AG09309 (cell line): ENCODE data around the gene CIZ1.

Experiments
- DNase-seq: peaks from one replicate; pipeline ENCODE4 v3.0.0-alpha.2; 2010; ENCODE audit warnings: low read depth
- H3K4me3 ChIP-seq: 2 replicates; pipeline ENCODE4 v1.5.1; 2011; ENCODE audit warnings: mild to moderate bottlenecking, low read depth, low read length, moderate library complexity; ENCODE audit not compliant: control insufficient read depth
- TF ChIP-seq, protein P1 (sequence below): IDR thresholded peaks from 2 replicates; pipeline ENCODE4 v1.5.1; 2011; ENCODE audit warnings: mild to moderate bottlenecking, low read depth, low read length, inconsistent platforms; ENCODE audit not compliant: insufficient read depth, control insufficient read depth; ENCODE audit errors: missing control alignments

The CIZ1 gene

DNA sequence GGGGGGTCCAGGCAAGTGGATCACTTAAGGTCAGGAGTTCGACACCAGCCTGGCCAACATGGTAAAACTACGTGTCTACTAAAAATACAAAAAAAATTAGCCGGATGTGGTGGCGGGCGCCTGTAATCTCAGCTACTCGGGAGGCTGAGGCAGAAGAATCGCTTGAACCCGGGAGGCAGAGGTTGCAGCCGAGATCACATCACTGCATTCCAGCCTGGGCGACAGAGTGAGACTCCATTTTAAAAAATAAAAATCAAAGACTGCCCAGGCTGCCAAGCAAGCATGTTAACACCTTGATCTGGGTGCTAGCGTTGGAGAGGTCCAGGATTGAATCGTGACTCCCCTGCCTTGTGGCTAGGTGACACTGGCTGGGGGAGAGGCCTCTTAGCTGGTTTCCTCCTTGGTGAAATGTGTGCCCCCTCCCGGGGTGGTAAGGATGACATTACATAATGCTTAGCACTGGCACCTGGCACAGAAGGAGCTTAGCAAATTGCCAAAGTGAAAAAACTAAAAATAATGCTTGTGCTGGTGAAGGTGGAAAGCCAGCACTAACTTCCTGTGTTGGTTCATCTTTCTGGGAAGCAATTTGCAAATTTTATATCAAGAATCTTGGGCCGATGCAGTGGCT is 2.2 kb upstream of the CIZ1 start:
- no peak for DNase-seq
- no peak overlapping the region for H3K4me3 ChIP-seq
- TF ChIP-seq, protein P1, sequence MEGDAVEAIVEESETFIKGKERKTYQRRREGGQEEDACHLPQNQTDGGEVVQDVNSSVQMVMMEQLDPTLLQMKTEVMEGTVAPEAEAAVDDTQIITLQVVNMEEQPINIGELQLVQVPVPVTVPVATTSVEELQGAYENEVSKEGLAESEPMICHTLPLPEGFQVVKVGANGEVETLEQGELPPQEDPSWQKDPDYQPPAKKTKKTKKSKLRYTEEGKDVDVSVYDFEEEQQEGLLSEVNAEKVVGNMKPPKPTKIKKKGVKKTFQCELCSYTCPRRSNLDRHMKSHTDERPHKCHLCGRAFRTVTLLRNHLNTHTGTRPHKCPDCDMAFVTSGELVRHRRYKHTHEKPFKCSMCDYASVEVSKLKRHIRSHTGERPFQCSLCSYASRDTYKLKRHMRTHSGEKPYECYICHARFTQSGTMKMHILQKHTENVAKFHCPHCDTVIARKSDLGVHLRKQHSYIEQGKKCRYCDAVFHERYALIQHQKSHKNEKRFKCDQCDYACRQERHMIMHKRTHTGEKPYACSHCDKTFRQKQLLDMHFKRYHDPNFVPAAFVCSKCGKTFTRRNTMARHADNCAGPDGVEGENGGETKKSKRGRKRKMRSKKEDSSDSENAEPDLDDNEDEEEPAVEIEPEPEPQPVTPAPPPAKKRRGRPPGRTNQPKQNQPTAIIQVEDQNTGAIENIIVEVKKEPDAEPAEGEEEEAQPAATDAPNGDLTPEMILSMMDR, result no peak

DNA sequence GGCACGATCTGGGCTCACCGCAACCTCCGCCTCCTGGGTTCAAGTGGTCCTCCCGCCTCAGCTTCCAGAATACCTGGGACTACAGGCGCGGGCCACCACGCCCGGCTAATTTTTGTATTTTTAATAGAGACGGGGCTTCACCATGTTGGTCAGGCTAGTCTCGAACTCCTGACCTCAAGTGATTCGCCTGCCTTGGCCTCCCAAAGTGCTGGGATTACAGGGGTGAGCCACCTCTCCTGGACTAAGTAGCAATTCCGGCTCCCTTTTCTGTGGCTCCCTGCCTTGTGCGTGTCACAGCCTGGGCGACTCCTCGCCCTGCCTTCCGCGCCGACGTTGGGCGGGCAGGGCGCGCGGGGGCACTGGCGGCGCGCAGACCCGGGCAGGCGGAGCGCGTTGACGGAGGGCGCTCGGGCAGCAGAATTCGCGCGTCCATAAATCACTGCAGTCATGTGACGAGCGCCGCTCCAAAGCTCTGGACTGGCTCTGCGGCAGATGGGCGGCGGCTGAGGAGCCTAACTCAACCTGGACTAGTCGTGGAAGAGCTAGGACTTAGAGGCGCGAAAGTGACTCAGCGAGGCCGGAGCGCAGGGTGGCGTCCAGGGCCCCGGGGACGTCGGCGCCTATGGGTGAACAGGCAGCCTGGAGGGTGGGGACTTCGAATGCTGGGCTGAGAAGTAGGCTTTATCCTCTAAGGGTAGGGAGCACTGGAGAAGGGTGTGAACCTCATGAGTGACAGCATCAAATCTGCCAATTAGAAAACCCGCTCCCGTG is 1.4 kb upstream of the CIZ1 start:
- TF ChIP-seq, protein P1, result no peak
- DNase-seq, result peak; percentile 69
- H3K4me3 ChIP-seq, result peak overlapping the region; percentile 75

DNA sequence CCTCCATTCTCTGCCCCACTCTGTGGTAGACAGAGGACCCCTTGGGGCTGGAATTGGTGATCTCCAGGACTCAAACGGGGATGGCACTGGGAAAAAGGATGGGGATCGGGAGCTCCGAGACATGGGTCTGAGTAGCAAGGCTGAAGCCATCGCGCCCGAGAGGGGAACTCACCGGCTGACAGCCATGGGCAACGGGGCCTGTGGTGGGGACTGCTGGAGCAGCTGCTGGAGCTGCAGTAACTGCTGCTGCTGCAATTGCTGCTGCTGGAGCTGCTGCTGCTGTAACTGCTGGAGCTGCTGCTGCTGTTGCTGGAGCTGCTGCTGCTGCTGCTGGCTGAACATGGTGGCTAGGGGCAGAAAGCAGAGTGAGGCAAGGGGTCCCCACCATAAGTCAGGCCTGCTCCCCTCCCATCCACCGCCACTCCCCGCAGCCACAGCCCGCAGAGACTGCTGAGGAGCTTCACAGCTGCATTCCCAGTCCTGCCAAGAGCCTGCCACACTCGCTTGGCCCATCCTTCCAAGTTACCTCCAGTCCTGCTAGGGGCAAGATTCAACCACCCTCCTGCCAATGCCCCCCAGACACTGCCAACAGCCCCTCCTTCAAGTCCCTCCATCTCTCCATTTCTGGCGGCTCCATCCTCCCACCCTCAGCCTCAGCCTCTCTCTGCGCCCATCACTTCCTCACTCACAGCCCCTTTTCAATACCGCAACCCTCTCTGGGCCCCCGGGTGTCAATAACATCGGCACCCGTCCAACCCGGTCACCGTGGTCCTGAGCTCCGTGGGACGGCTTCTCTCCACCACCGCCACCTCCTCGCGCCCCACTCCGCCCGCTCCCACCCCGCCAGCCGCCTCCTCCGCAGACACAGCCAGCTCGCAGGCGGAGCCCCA is 611 bp downstream of the CIZ1 start:
- TF ChIP-seq, protein P1, result no peak
- no peak for DNase-seq
- H3K4me3 ChIP-seq, result peak overlapping the region; percentile 75

DNA sequence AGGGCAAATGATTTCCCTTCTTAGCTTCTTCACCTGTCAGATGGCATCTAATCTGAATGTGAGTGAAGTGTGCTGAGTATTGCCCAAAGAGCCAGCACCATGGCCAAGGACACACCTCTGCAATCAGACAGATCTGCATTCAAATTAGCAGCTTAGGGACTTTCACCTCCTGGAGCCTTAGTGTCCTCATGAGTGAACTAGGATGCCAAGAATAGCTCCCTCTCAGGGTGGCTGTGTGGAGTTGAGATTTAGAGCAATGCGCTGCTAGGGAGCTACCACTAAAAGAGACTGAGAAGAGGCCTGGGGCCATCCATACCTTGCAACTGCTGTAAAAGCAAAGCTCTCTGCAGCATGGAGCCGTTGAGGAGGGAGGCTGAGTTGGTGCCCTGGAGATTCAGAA is 1.4 kb downstream of the CIZ1 start:
- TF ChIP-seq, protein P1, result no peak
- no peak overlapping the region; the same call in 1 of the 2 replicates for H3K4me3 ChIP-seq
- no peak for DNase-seq

DNA sequence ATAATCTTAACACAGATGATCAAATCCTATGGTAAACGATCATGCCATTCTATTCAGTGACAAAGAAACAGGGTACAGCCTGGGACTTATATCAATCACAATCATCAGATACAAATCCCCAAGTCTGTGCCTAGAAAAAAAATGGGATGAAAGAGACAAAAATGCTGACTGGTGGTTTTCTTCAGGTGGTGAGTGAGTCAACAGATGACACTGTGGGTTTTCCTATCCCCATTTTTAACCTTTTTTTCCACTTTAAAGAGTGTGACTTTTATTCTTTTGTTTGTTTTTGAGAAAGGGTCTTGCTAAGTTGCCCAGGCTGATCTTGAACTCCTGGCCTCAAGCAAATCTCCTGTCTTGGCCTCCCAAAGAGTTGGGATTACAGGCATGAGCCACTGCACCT is 3.2 kb downstream of the CIZ1 start:
- TF ChIP-seq, protein P1, result no peak

DNA sequence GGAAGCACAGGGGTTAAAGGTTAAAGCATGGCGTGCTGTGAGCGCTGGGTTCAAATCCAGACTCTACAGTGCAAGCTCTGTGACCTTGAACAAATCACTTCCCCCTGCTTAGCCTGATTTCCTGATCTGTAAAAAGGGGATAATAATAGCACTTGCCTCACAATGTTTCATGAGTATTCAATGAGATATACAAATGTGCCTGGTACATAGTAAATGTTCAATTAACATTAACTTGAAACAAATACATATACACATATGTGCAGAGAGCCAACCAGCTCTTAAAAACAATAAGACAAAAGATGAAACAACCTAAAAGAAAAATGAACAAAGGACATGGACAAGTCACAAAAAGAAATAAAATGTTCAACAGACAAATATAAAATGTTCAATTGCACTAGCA is 4.0 kb downstream of the CIZ1 start:
- TF ChIP-seq, protein P1, result no peak
- DNase-seq, result no peak

More for the DNA sequence above, 3.2 kb downstream of the CIZ1 start:
- no peak for DNase-seq
- H3K4me3 ChIP-seq, result no peak overlapping the region

More for the DNA sequence above, 4.0 kb downstream of the CIZ1 start:
- H3K4me3 ChIP-seq, result no peak overlapping the region
